Adrenal gland (tissue), 5 donors: Measurements from ENCODE around the gene CRP.

Experiments used
- POLR2A ChIP-seq, 2 donors: fragments of 450-650 bp; IDR thresholded peaks; one replicate each; pipeline ENCODE4 v1.6.1; 2017; ENCODE audit warnings: antibody characterized with exemption in 2 of 2, mild to moderate bottlenecking in 2 of 2, moderate library complexity in 1 of 2
- TF ChIP-seq, protein P1 (sequence below), 6 experiments: fragments of 450-650 bp in 4 of 6; fragments of 200-600 bp in 2 of 6; sonication (generic) in 1 of 6; IDR thresholded peaks; 1 replicate in 5 of 6; 2 replicates in 1 of 6; pipeline versions ENCODE4 v1.5.1 to v1.8.0; 2016 to 2021; ENCODE audit warnings: antibody characterized with exemption in 6 of 6, mild to moderate bottlenecking in 2 of 6, moderate library complexity in 1 of 6
- donor health status: DM: no; HTN: no; CAD: no.

GRCh38 chr1:159715855-159716254, 1.5 kb upstream of the CRP start:
- TF ChIP-seq, protein P1, sequence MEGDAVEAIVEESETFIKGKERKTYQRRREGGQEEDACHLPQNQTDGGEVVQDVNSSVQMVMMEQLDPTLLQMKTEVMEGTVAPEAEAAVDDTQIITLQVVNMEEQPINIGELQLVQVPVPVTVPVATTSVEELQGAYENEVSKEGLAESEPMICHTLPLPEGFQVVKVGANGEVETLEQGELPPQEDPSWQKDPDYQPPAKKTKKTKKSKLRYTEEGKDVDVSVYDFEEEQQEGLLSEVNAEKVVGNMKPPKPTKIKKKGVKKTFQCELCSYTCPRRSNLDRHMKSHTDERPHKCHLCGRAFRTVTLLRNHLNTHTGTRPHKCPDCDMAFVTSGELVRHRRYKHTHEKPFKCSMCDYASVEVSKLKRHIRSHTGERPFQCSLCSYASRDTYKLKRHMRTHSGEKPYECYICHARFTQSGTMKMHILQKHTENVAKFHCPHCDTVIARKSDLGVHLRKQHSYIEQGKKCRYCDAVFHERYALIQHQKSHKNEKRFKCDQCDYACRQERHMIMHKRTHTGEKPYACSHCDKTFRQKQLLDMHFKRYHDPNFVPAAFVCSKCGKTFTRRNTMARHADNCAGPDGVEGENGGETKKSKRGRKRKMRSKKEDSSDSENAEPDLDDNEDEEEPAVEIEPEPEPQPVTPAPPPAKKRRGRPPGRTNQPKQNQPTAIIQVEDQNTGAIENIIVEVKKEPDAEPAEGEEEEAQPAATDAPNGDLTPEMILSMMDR (IDR thresholded peaks at IDR 0.05): no peak
- TF ChIP-seq POLR2A (IDR thresholded peaks at IDR 0.05): no peak
